HCT116 (cell line): ENCODE data around the gene DPP10. TPM values are rescaled to one million over a fixed set of nuclear protein-coding genes. Genes with fewer than 3 reads are reported as not detected.

Experiments used
- ATAC-seq: fragments of 200-7000 bp; cut with Tn5 transposase; 2 replicates; pipeline ENCODE4 v1.9.1; 2020; ENCODE audit warnings: mild to moderate bottlenecking, moderate library complexity
- BruUV-seq: library from RNA; stranded (reverse); fragments of 400-500 nt; replicated peaks from 2 replicates; lab custom pipeline; 2021; lab: Mats Ljungman, UMichigan
- CTCF ChIA-PET: fragments of 300-600 bp; sonication (Branson Sonifier 250); formaldehyde crosslinking; loops from one replicate; lab custom pipeline; 2021; ENCODE audit warnings: antibody characterized with exemption; lab: Charles Lee
- POLR2A ChIA-PET: fragments of 300-600, 350-600 bp; sonication (Branson Sonifier 250); formaldehyde crosslinking; loops from one replicate; lab custom pipeline; 2021; ENCODE audit warnings: antibody characterized with exemption; lab: Charles Lee
- RAD21 ChIA-PET, 2 experiments: fragments of 300-600 bp; sonication (Branson Sonifier 250); formaldehyde crosslinking; loops; one replicate each; lab custom pipeline; 2023; ENCODE audit warnings: low total read pairs in 2 of 2; ENCODE audit not compliant: uncharacterized antibody in 2 of 2, unreplicated experiment in 2 of 2, low non-redundant PET in 1 of 2; lab: Charles Lee
- DNase-seq: peaks from one replicate; pipeline ENCODE4 v3.0.0-alpha.2; 2010; ENCODE audit warnings: low read depth, low spot score
- H2AFZ ChIP-seq: fragments of 200-600 bp; shearing (Covaris generic), sonication (generic); 2 replicates; pipeline ENCODE4 v1.6.1; 2017; ENCODE audit warnings: low read depth, mixed run types, mixed read lengths, antibody characterized with exemption, low read length; ENCODE audit not compliant: poor library complexity, severe bottlenecking
- H3K27ac ChIP-seq: 2 replicates; pipeline ENCODE4 v1.5.1; 2012; ENCODE audit warnings: low read depth, low read length
- H3K27me3 ChIP-seq: fragments of 200-600 bp; sonication (generic); 2 replicates; pipeline ENCODE4 v1.6.1; 2016; ENCODE audit warnings: mixed run types, low read length, mixed read lengths; ENCODE audit not compliant: insufficient read depth
- H3K36me3 ChIP-seq, 2 experiments: fragments of 200-500 bp in 1 of 2; fragments of 200-600 bp in 1 of 2; sonication (Bioruptor generic) in 1 of 2; sonication (generic) in 1 of 2; 2 replicates each; pipeline versions ENCODE4 v1.5.1 to v1.6.1; 2014 to 2016; ENCODE audit warnings: low read length in 2 of 2, inconsistent platforms in 1 of 2, mixed read lengths in 1 of 2, mixed run types in 1 of 2; ENCODE audit not compliant: insufficient read depth in 2 of 2, control insufficient read depth in 1 of 2
- H3K4me1 ChIP-seq, 2 experiments: fragments of 200-600 bp in 1 of 2; sonication (generic) in 1 of 2; 2 replicates each; pipeline versions ENCODE4 v1.5.1 to v1.6.1; 2012 to 2017; ENCODE audit warnings: low read length in 2 of 2, inconsistent platforms in 1 of 2, mild to moderate bottlenecking in 1 of 2, mixed read lengths in 1 of 2, mixed run types in 1 of 2, moderate library complexity in 1 of 2; ENCODE audit not compliant: insufficient read depth in 2 of 2, control insufficient read depth in 1 of 2
- H3K4me2 ChIP-seq: fragments of 200-600 bp; sonication (generic); 2 replicates; pipeline ENCODE4 v1.6.1; 2017; ENCODE audit warnings: mixed run types, low read length, mixed read lengths
- H3K4me3 ChIP-seq, 2 experiments: fragments of 200-600 bp in 1 of 2; sonication (generic) in 1 of 2; replicated peaks in 1 of 2; 2 replicates each; pipeline ENCODE4 v1.5.1; 2011 to 2016; ENCODE audit warnings: low read length in 2 of 2, control low read depth in 1 of 2, low read depth in 1 of 2, mild to moderate bottlenecking in 1 of 2, mixed read lengths in 1 of 2, mixed run types in 1 of 2
- H3K79me2 ChIP-seq: fragments of 200-600 bp; sonication (generic); 2 replicates; pipeline ENCODE4 v1.6.1; 2017; ENCODE audit warnings: mild to moderate bottlenecking, mixed run types, low read length, moderate library complexity, mixed read lengths; ENCODE audit not compliant: insufficient read depth
- H3K9ac ChIP-seq: fragments of 200-600 bp; sonication (generic); 2 replicates; pipeline ENCODE4 v1.6.1; 2016; ENCODE audit warnings: low read length, mixed read lengths
- H3K9me2 ChIP-seq: fragments of 200-600 bp; sonication (generic), shearing (Covaris generic); 2 replicates; pipeline ENCODE4 v1.6.1; 2017; ENCODE audit warnings: mixed run types, mild to moderate bottlenecking, moderate library complexity; ENCODE audit not compliant: insufficient read depth
- H3K9me3 ChIP-seq, 2 experiments: fragments of 200-500 bp in 1 of 2; fragments of 200-600 bp in 1 of 2; sonication (Bioruptor generic) in 1 of 2; sonication (generic) in 1 of 2; 2 replicates each; pipeline ENCODE4 v1.6.1; 2014 to 2017; ENCODE audit warnings: low read length in 2 of 2, mixed read lengths in 2 of 2, inconsistent platforms in 1 of 2, low read depth in 1 of 2, mild to moderate bottlenecking in 1 of 2, mixed run types in 1 of 2, moderate library complexity in 1 of 2; ENCODE audit not compliant: control insufficient read depth in 1 of 2, insufficient read depth in 1 of 2
- H4K20me1 ChIP-seq: fragments of 200-600 bp; sonication (generic), shearing (Covaris generic); 2 replicates; pipeline ENCODE4 v1.6.1; 2017; ENCODE audit warnings: mixed run types, mild to moderate bottlenecking, moderate library complexity; ENCODE audit not compliant: insufficient read depth
- CBX3 ChIP-seq: IDR thresholded peaks from 2 replicates; pipeline ENCODE4 v1.6.1; 2012; ENCODE audit warnings: low read depth
- CEBPB ChIP-seq: IDR thresholded peaks from 2 replicates; pipeline ENCODE4 v1.6.1; 2012; ENCODE audit warnings: low read depth
- CTCF ChIP-seq, 3 experiments: fragments of 200-600 bp in 1 of 3; sonication (generic) in 1 of 3; IDR thresholded peaks in 2 of 3; conservative IDR thresholded peaks in 1 of 3; 2 replicates each; pipeline ENCODE4 v1.5.1; 2012 to 2017; ENCODE audit warnings: low read depth in 2 of 3, low read length in 2 of 3, antibody characterized with exemption in 1 of 3, borderline replicate concordance in 1 of 3, control low read depth in 1 of 3, mild to moderate bottlenecking in 1 of 3, mixed read lengths in 1 of 3, mixed run types in 1 of 3, moderate library complexity in 1 of 3; ENCODE audit not compliant: insufficient read depth in 1 of 3
- EGR1 ChIP-seq: IDR thresholded peaks from 2 replicates; pipeline ENCODE4 v1.6.1; 2012; ENCODE audit warnings: low read depth
- ELF1 ChIP-seq: IDR thresholded peaks from 2 replicates; pipeline ENCODE4 v1.6.1; 2012; ENCODE audit warnings: low read depth, borderline replicate concordance
- MAX ChIP-seq: IDR thresholded peaks from 2 replicates; pipeline ENCODE4 v1.6.1; 2012
- RAD21 ChIP-seq: IDR thresholded peaks from 2 replicates; pipeline ENCODE4 v1.6.1; 2012; ENCODE audit warnings: low read depth, mild to moderate bottlenecking
- REST ChIP-seq: IDR thresholded peaks from 2 replicates; pipeline ENCODE4 v1.6.1; 2012; ENCODE audit warnings: low read depth
- SP1 ChIP-seq: IDR thresholded peaks from 2 replicates; pipeline ENCODE4 v1.6.1; 2012; ENCODE audit warnings: low read depth
- TCF7L2 ChIP-seq: IDR thresholded peaks from 2 replicates; pipeline ENCODE4 v1.7.0; 2011; ENCODE audit warnings: borderline replicate concordance, inconsistent platforms; ENCODE audit not compliant: insufficient read depth, insufficient read length; ENCODE audit errors: extremely low read depth
- ZFX ChIP-seq: fragments of 450-650 bp; IDR thresholded peaks from 2 replicates; pipeline ENCODE4 v1.6.1; 2017
- intact Hi-C: fragments of 100-400 bp; cut with micrococcal nuclease; formaldehyde crosslinking; loops from 2 replicates; pipeline ENCODE4 v1.10.0; 2022
- total RNA-seq: library from RNA; stranded (reverse); gene quantifications from one replicate; pipeline ENCODE4 v1.2.1, GENCODE V29; 2021; ENCODE audit not compliant: unreplicated experiment

The DPP10 gene
- total RNA-seq, 1 experiment from 2014 or later, result not detected

GRCh38 chr2:115880558-115880957, 1438.1 kb downstream of the DPP10 start:
- no peaks in the 10 kb centered on the region for H3K79me2 ChIP-seq
- TF ChIP-seq CTCF (IDR thresholded peaks at IDR 0.05 in 2 of 3, conservative IDR thresholded peaks at IDR 0.05 in 1 of 3; ENCODE audit: borderline replicate concordance in 1 of 3, insufficient read depth in 1 of 3, low read depth in 2 of 3, low read length in 2 of 3), result peak in 1 of 3 experiments; percentile 11; a peak in 1 of 6 replicates
- TF ChIP-seq ELF1, result no peak
- H3K36me3 ChIP-seq, result no peaks in the 10 kb centered on the region
- H2AFZ ChIP-seq, result no peak overlapping the region
- H3K9me3 ChIP-seq, result peaks cover 0 to 9% of the 10 kb centered on the region in 2 experiments; a peak in 2 of 4 replicates
- no peaks in the 10 kb centered on the region for H3K27me3 ChIP-seq
- ChIA-PET RAD21 (no interaction called here), CTCF (no interaction called here), POLR2A (no interaction called here)
- H3K9me2 ChIP-seq, result no peaks in the 10 kb centered on the region
- no peaks in the 10 kb centered on the region for H3K4me1 ChIP-seq
- H3K4me2 ChIP-seq, result no peak overlapping the region
- intact Hi-C loops, result no loop called here
- H3K9ac ChIP-seq, result no peak overlapping the region
- H4K20me1 ChIP-seq, result no peaks in the 10 kb centered on the region
- no TSS peak for BruUV-seq
- no peak overlapping the region for H3K4me3 ChIP-seq
- no peak for DNase-seq
- no peak for ATAC-seq
- H3K27ac ChIP-seq, result no peak overlapping the region

- DNase-seq (no peak), ATAC-seq (no peak)
- no peaks in the 10 kb centered on the region for H3K79me2 ChIP-seq
- no peaks in the 10 kb centered on the region for H3K9me2 ChIP-seq
- ChIA-PET RAD21 (no interaction called here), POLR2A (no interaction called here), CTCF (no interaction called here)
- no peaks in the 10 kb centered on the region for H4K20me1 ChIP-seq
- intact Hi-C loops, result no loop called here
- H3K9me3 ChIP-seq, result peaks cover 0 to 9% of the 10 kb centered on the region in 2 experiments; a peak in 2 of 4 replicates
- H3K27ac ChIP-seq, result no peak overlapping the region
- no TSS peak for BruUV-seq
- H2AFZ ChIP-seq, result no peak overlapping the region
- no peaks in the 10 kb centered on the region for H3K27me3 ChIP-seq
- H3K4me2 ChIP-seq, result no peak overlapping the region
- H3K4me3 ChIP-seq, result no peak overlapping the region
- H3K9ac ChIP-seq, result no peak overlapping the region
- H3K4me1 ChIP-seq, result no peaks in the 10 kb centered on the region
- H3K36me3 ChIP-seq, result no peaks in the 10 kb centered on the region
- no peak for TF ChIP-seq ELF1
- TF ChIP-seq REST, result no peak
- TF ChIP-seq CEBPB, result no peak
- TF ChIP-seq TCF7L2, result no peak
- TF ChIP-seq SP1, result no peak
- TF ChIP-seq CBX3, result no peak
- TF ChIP-seq MAX, result no peak
- no peak for TF ChIP-seq CTCF (IDR thresholded peaks at IDR 0.05 in 2 of 3, conservative IDR thresholded peaks at IDR 0.05 in 1 of 3; ENCODE audit: borderline replicate concordance in 1 of 3, insufficient read depth in 1 of 3, low read depth in 2 of 3, low read length in 2 of 3)
- TF ChIP-seq RAD21, result no peak
- TF ChIP-seq ZFX, result no peak
- TF ChIP-seq EGR1, result no peak
These were observed 1444.9 kb downstream of the DPP10 start for GRCh38 chr2:115887209-115887776.
